K562 (cell line): ENCODE measurements around the gene ARSK. TPM values are rescaled to one million over a fixed set of nuclear protein-coding genes. Genes with fewer than 3 reads are reported as not detected.
A peak's percentile ranks its signal among the peaks of the same experiment; 100 is the strongest.

Source experiments
- C11orf30 ChIP-seq: fragments of 450-650 bp; IDR thresholded peaks from 2 replicates; pipeline ENCODE4 v1.6.1; 2016; ENCODE audit warnings: low read depth, mild to moderate bottlenecking
- ETS2 ChIP-seq: IDR thresholded peaks from 2 replicates; pipeline ENCODE4 v1.6.1; 2016; ENCODE audit warnings: borderline replicate concordance, missing genetic modification characterization, mild to moderate bottlenecking, moderate library complexity, missing compliant biosample characterization; ENCODE audit not compliant: poor library complexity, severe bottlenecking
- HNRNPH1 ChIP-seq: fragments of 200-400 bp; formaldehyde crosslinking; optimal IDR thresholded peaks from 2 replicates; pipeline ENCODE3; 2017; ENCODE audit warnings: low read depth, mild to moderate bottlenecking, low read length, moderate library complexity
- ILK ChIP-seq: fragments of 450-650 bp; IDR thresholded peaks from 2 replicates; pipeline ENCODE4 v1.6.1; 2016; ENCODE audit warnings: missing genetic modification characterization, low read depth, mild to moderate bottlenecking, missing compliant biosample characterization, moderate library complexity, borderline replicate concordance
- KAT7 ChIP-seq: sonication (generic); formaldehyde crosslinking; IDR thresholded peaks from 2 replicates; pipeline ENCODE4 v1.8.0; 2022; ENCODE audit warnings: missing genetic modification reagents, mild to moderate bottlenecking, borderline replicate concordance
- PHTF2 ChIP-seq: fragments of 250-450 bp; sonication (Bioruptor Pico); IDR thresholded peaks from 2 replicates; pipeline ENCODE4 v1.5.0; 2021; ENCODE audit warnings: mild to moderate bottlenecking
- SNRNP70 ChIP-seq: fragments of 200-400 bp; formaldehyde crosslinking; optimal IDR thresholded peaks from 2 replicates; pipeline ENCODE3; 2017; ENCODE audit warnings: low read depth, low read length
- WHSC1 ChIP-seq: IDR thresholded peaks from one replicate; pipeline ENCODE4 v1.6.1; 2012; ENCODE audit warnings: low read length, control low read depth, inconsistent platforms
- ZFX ChIP-seq: sonication (generic); formaldehyde crosslinking; IDR thresholded peaks from 2 replicates; pipeline ENCODE4 v1.8.0; 2022; ENCODE audit warnings: mild to moderate bottlenecking, missing genetic modification reagents, moderate library complexity
- ZNF354B ChIP-seq: fragments of 250-450 bp; sonication (Bioruptor Pico); IDR thresholded peaks from 2 replicates; pipeline ENCODE4 v1.4.0; 2020
- polyA plus RNA-seq, 8 experiments: library from polyadenylated mRNA; depleted of rRNA in 4 of 8; stranded (reverse) in 5 of 8; unstranded in 3 of 8; fragments of >200 nt; fragmentation: Nextera tagmentation in 2 of 8; fragmentation: Illumina TruSeq in 1 of 8; extraction: Ambion mirVana in 2 of 8; extraction: Trizol in 1 of 8; gene quantifications; 2 replicates each; pipeline versions ENCODE4 v1.2.1 to v1.2.3, GENCODE V29; 2011 to 2014; ENCODE audit warnings: inconsistent platforms in 1 of 8, missing spikeins in 1 of 8
- total RNA-seq, 7 experiments: library from RNA; depleted of rRNA in 6 of 7; stranded (reverse); fragments of >200 nt in 6 of 7; fragmentation: Illumina TruSeq in 2 of 7; extraction: Trizol in 2 of 7; gene quantifications; 2 replicates each; pipeline versions ENCODE4 v1.2.1 to v1.2.3, GENCODE V29; 2011 to 2021; ENCODE audit warnings: low replicate concordance in 1 of 7
- TF ChIP-seq, protein P1 (sequence below): fragments of 250-450 bp; sonication (Bioruptor Pico); IDR thresholded peaks from 2 replicates; pipeline ENCODE4 v1.5.0; 2020; ENCODE audit warnings: mild to moderate bottlenecking, borderline replicate concordance
- TF ChIP-seq, protein P2 (sequence below): fragments of 250-450 bp; sonication (Bioruptor Pico); IDR thresholded peaks from 2 replicates; pipeline ENCODE4 v1.9.0; 2021; ENCODE audit warnings: mild to moderate bottlenecking
- TF ChIP-seq, protein P3 (sequence below): fragments of 250-450 bp; sonication (Bioruptor Pico); IDR thresholded peaks from 2 replicates; pipeline ENCODE4 v1.5.0; 2021
- TF ChIP-seq, protein P4 (sequence below), 2 experiments: fragments of 450-650 bp in 1 of 2; IDR thresholded peaks; 2 replicates each; pipeline ENCODE4 v1.6.1; 2011 to 2017; ENCODE audit warnings: low read depth in 2 of 2, antibody characterized with exemption in 1 of 2, borderline replicate concordance in 1 of 2, low read length in 1 of 2, mild to moderate bottlenecking in 1 of 2, mixed read lengths in 1 of 2; ENCODE audit not compliant: control insufficient read depth in 1 of 2
- TF ChIP-seq, protein P5 (sequence below), 2 experiments: fragments of 450-650 bp in 1 of 2; sonication (generic) in 1 of 2; formaldehyde crosslinking; conservative IDR thresholded peaks; 2 replicates each; pipeline versions ENCODE4 v1.4.0 to v1.8.1; 2020 to 2022; ENCODE audit warnings: mild to moderate bottlenecking in 1 of 2, missing genetic modification reagents in 1 of 2

The ARSK gene
- total and polyA plus RNA-seq, 9 of the 15 experiments (the other 6 are each of a cell fraction or from before 2014, with no cell fraction given): 2.7 to 9.4 (median 7.1) TPM

DNA sequence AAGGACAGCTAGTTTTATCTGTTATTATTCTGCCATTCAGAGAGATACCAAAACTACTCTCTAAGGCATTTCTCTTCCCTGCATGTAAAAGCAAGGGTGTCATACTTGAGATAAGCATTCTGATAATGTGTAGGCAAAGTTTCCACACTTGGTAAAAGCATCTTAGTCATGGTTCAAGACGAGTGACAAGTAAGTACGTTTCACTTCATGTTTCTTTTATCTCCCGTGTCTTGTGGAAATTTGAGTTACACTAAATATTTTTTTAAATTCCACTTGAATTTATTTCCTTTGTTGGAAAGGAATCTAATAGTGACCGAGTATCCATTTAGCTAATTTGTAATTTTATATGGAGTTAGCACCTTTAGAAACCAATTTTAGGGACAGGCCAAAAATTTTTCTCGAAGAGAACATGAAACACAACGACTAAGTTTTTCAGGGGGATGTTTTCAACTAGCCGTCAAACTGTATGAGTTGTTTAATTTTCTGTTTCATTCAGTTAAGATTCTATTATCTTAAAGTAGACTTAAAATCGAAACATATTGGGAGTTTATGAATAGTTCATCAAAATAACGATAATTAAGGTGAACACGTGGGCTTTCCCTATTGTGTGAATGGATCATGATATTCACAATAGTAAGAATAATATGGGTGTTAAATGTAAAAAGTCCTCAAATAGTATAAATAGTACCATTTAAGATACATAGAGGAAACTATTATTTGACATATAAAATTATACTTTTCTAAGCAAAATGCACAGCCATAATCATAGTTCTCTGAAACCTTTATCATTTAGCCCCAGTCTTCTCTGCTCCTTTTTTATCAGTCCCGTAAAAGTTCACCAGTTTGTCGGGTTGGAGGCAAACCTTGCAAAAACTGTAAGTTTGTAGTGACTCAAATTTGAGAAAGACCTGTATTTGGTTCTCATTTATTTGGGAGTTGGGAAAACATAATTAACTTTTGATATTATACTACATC, 93.3 kb downstream of the ARSK start (continued):
- TF ChIP-seq, protein P1, sequence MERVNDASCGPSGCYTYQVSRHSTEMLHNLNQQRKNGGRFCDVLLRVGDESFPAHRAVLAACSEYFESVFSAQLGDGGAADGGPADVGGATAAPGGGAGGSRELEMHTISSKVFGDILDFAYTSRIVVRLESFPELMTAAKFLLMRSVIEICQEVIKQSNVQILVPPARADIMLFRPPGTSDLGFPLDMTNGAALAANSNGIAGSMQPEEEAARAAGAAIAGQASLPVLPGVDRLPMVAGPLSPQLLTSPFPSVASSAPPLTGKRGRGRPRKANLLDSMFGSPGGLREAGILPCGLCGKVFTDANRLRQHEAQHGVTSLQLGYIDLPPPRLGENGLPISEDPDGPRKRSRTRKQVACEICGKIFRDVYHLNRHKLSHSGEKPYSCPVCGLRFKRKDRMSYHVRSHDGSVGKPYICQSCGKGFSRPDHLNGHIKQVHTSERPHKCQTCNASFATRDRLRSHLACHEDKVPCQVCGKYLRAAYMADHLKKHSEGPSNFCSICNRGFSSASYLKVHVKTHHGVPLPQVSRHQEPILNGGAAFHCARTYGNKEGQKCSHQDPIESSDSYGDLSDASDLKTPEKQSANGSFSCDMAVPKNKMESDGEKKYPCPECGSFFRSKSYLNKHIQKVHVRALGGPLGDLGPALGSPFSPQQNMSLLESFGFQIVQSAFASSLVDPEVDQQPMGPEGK (CRISPR knock-in tag): no peak
- TF ChIP-seq ETS2 (tag) (no peak), HNRNPH1 (no peak), C11orf30 (peak; percentile 83), ILK (no peak), SNRNP70 (no peak), WHSC1 (no peak), KAT7 (no peak), ZNF354B (CRISPR knock-in tag) (no peak), PHTF2 (CRISPR knock-in tag) (no peak), ZFX (peak; percentile 42; the same call in 1 of the 2 replicates)
- TF ChIP-seq, protein P2, sequence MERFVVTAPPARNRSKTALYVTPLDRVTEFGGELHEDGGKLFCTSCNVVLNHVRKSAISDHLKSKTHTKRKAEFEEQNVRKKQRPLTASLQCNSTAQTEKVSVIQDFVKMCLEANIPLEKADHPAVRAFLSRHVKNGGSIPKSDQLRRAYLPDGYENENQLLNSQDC (CRISPR knock-in tag): no peak
- TF ChIP-seq, protein P3, sequence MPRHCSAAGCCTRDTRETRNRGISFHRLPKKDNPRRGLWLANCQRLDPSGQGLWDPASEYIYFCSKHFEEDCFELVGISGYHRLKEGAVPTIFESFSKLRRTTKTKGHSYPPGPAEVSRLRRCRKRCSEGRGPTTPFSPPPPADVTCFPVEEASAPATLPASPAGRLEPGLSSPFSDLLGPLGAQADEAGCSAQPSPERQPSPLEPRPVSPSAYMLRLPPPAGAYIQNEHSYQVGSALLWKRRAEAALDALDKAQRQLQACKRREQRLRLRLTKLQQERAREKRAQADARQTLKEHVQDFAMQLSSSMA: no peak
- TF ChIP-seq, protein P4, sequence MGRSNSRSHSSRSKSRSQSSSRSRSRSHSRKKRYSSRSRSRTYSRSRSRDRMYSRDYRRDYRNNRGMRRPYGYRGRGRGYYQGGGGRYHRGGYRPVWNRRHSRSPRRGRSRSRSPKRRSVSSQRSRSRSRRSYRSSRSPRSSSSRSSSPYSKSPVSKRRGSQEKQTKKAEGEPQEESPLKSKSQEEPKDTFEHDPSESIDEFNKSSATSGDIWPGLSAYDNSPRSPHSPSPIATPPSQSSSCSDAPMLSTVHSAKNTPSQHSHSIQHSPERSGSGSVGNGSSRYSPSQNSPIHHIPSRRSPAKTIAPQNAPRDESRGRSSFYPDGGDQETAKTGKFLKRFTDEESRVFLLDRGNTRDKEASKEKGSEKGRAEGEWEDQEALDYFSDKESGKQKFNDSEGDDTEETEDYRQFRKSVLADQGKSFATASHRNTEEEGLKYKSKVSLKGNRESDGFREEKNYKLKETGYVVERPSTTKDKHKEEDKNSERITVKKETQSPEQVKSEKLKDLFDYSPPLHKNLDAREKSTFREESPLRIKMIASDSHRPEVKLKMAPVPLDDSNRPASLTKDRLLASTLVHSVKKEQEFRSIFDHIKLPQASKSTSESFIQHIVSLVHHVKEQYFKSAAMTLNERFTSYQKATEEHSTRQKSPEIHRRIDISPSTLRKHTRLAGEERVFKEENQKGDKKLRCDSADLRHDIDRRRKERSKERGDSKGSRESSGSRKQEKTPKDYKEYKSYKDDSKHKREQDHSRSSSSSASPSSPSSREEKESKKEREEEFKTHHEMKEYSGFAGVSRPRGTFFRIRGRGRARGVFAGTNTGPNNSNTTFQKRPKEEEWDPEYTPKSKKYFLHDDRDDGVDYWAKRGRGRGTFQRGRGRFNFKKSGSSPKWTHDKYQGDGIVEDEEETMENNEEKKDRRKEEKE (IDR thresholded peaks at IDR 0.05; ENCODE audit: borderline replicate concordance in 1 of 2, control insufficient read depth in 1 of 2, low read depth in 2 of 2, low read length in 1 of 2): 0 out of 4 replicates have a peak, but pooled peaks of 1 of the 2 experiments have one; percentile 48
- TF ChIP-seq, protein P5, sequence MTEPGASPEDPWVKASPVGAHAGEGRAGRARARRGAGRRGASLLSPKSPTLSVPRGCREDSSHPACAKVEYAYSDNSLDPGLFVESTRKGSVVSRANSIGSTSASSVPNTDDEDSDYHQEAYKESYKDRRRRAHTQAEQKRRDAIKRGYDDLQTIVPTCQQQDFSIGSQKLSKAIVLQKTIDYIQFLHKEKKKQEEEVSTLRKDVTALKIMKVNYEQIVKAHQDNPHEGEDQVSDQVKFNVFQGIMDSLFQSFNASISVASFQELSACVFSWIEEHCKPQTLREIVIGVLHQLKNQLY (CRISPR knock-in tag; conservative IDR thresholded peaks at IDR 0.05): no peak
